Rectal smooth muscle tissue (tissue), 1 donor: ENCODE data around the gene BICRAL.
"Not testable (repeated sequence)": the region's sequence is repeated elsewhere in the genome, so short reads cannot be mapped to it uniquely, and the experiment has no call there.

ENCODE experiments used
- H3K27ac ChIP-seq: one replicate; pipeline ENCODE4 v1.7.0; 2013; ENCODE audit warnings: low read depth, low read length, inconsistent platforms
- H3K27me3 ChIP-seq: one replicate; pipeline ENCODE4 v1.7.0; 2013; ENCODE audit warnings: low read length; ENCODE audit not compliant: control insufficient read depth, insufficient read depth
- H3K36me3 ChIP-seq: one replicate; pipeline ENCODE4 v1.7.0; 2013; ENCODE audit warnings: low read length; ENCODE audit not compliant: control insufficient read depth, insufficient read depth
- H3K4me1 ChIP-seq: one replicate; pipeline ENCODE4 v1.7.0; 2013; ENCODE audit warnings: low read length; ENCODE audit not compliant: control insufficient read depth, insufficient read depth
- H3K4me3 ChIP-seq: one replicate; pipeline ENCODE4 v1.7.0; 2013; ENCODE audit warnings: low read length
- H3K9ac ChIP-seq: one replicate; pipeline ENCODE4 v1.7.0; 2013; ENCODE audit warnings: low read length

The BICRAL gene

GRCh38 chr6:42815726-42816125, 33.9 kb downstream of the BICRAL start:
- not testable (repeated sequence) for H3K27ac ChIP-seq, H3K27me3 ChIP-seq

GRCh38 chr6:42817907-42818306, 36.1 kb downstream of the BICRAL start:
- no peaks in the 10 kb centered on the region for H3K27me3 ChIP-seq
- no peak overlapping the region for H3K27ac ChIP-seq
- H3K9ac ChIP-seq = no peak overlapping the region
- H3K36me3 ChIP-seq = no peaks in the 10 kb centered on the region
- no peak overlapping the region for H3K4me3 ChIP-seq
- H3K4me1 ChIP-seq = peaks cover 13% of the 10 kb centered on the region

More at GRCh38 chr6:42815726-42816125, 33.9 kb downstream of the BICRAL start:
- H3K36me3 ChIP-seq, H3K9ac ChIP-seq, H3K4me3 ChIP-seq, H3K4me1 ChIP-seq: not testable (repeated sequence)

GRCh38 chr6:42818416-42818815, 36.6 kb downstream of the BICRAL start:
- peaks cover 13% of the 10 kb centered on the region for H3K4me1 ChIP-seq
- peaks cover 2% of the 10 kb centered on the region for H3K36me3 ChIP-seq
- no peak overlapping the region for H3K27ac ChIP-seq
- no peak overlapping the region for H3K9ac ChIP-seq
- no peaks in the 10 kb centered on the region for H3K27me3 ChIP-seq
- no peak overlapping the region for H3K4me3 ChIP-seq

GRCh38 chr6:42818878-42819277, 37.0 kb downstream of the BICRAL start:
- Histone ChIP-seq H3K27ac (no peak overlapping the region), H3K4me3 (no peak overlapping the region), H3K27me3 (no peaks in the 10 kb centered on the region), H3K4me1 (peaks cover 13% of the 10 kb centered on the region), H3K36me3 (peaks cover 2% of the 10 kb centered on the region), H3K9ac (no peak overlapping the region)

- Histone ChIP-seq H3K4me1 (peaks cover 13% of the 10 kb centered on the region), H3K9ac (no peak overlapping the region), H3K4me3 (no peak overlapping the region), H3K27ac (peak overlapping the region; percentile 70), H3K36me3 (peaks cover 4% of the 10 kb centered on the region), H3K27me3 (no peaks in the 10 kb centered on the region)
These were observed 38.1 kb downstream of the BICRAL start for GRCh38 chr6:42819803-42820511.

- H3K4me1 ChIP-seq = peaks cover 13% of the 10 kb centered on the region
- H3K9ac ChIP-seq = no peak overlapping the region
- no peaks in the 10 kb centered on the region for H3K27me3 ChIP-seq
- peaks cover 4% of the 10 kb centered on the region for H3K36me3 ChIP-seq
- H3K27ac ChIP-seq = peak overlapping the region; percentile 70
- H3K4me3 ChIP-seq = peak overlapping the region; percentile 16
These were observed 38.9 kb downstream of the BICRAL start for GRCh38 chr6:42820512-42821340.

GRCh38 chr6:42821341-42821668, 39.5 kb downstream of the BICRAL start:
- Histone ChIP-seq H3K27me3 (no peaks in the 10 kb centered on the region), H3K27ac (peak overlapping the region; percentile 70), H3K36me3 (peaks cover 4% of the 10 kb centered on the region), H3K9ac (no peak overlapping the region), H3K4me1 (peaks cover 13% of the 10 kb centered on the region), H3K4me3 (peak overlapping the region; percentile 16)

- Histone ChIP-seq H3K9ac (no peak overlapping the region), H3K27ac (no peak overlapping the region), H3K4me1 (peaks cover 13% of the 10 kb centered on the region), H3K27me3 (no peaks in the 10 kb centered on the region), H3K4me3 (no peak overlapping the region), H3K36me3 (peaks cover 4% of the 10 kb centered on the region)
These were observed 40.0 kb downstream of the BICRAL start for GRCh38 chr6:42821846-42822245.

- no peaks in the 10 kb centered on the region for H3K4me1 ChIP-seq
- no peak overlapping the region for H3K4me3 ChIP-seq
- no peaks in the 10 kb centered on the region for H3K27me3 ChIP-seq
- no peak overlapping the region for H3K9ac ChIP-seq
- no peak overlapping the region for H3K27ac ChIP-seq
- H3K36me3 ChIP-seq = peaks cover 25% of the 10 kb centered on the region
These were observed 47.8 kb downstream of the BICRAL start for GRCh38 chr6:42829561-42830092.

- Histone ChIP-seq H3K9ac (no peak overlapping the region), H3K4me3 (no peak overlapping the region), H3K27me3 (no peaks in the 10 kb centered on the region), H3K36me3 (peaks cover 24% of the 10 kb centered on the region), H3K4me1 (no peaks in the 10 kb centered on the region), H3K27ac (no peak overlapping the region)
These were observed 49.4 kb downstream of the BICRAL start for GRCh38 chr6:42831237-42831636.

GRCh38 chr6:42834056-42834455, 52.2 kb downstream of the BICRAL start:
- Histone ChIP-seq H3K4me3 (no peak overlapping the region), H3K4me1 (no peaks in the 10 kb centered on the region), H3K36me3 (peaks cover 16% of the 10 kb centered on the region), H3K27me3 (no peaks in the 10 kb centered on the region), H3K9ac (no peak overlapping the region), H3K27ac (no peak overlapping the region)

GRCh38 chr6:42841844-42842584, 60.2 kb downstream of the BICRAL start:
- H3K4me1 ChIP-seq = no peaks in the 10 kb centered on the region
- H3K4me3 ChIP-seq = no peak overlapping the region
- H3K27ac ChIP-seq = no peak overlapping the region
- no peaks in the 10 kb centered on the region for H3K27me3 ChIP-seq
- H3K36me3 ChIP-seq = no peaks in the 10 kb centered on the region
- no peak overlapping the region for H3K9ac ChIP-seq
